T-helper 1 cell treated with Interleukin-12 subunit alpha and Interleukin-12 subunit beta and Interleukin-4 antibody, amounts not matched to agents 30 ng/mL and 1 ng/mL, for 36 hours (primary cell): ENCODE data around the gene MSANTD1. TPM values are rescaled to one million over a fixed set of nuclear protein-coding genes. Genes with fewer than 3 reads are reported as not detected.

Experiments
- intact Hi-C: fragments of 100-400 bp; cut with micrococcal nuclease; formaldehyde crosslinking; loops from one replicate; pipeline ENCODE4 v1.15.1; 2024
- total RNA-seq: library from RNA; stranded (reverse); gene quantifications from 2 replicates; pipeline ENCODE4 v1.2.3, GENCODE V29; 2022

MSANTD1 gene
- total RNA-seq, 1 donor from 2014 or later: 2.2 TPM

- intact Hi-C loops: no loop called here
Observed at GRCh38 chr4:3286335-3287175, 37.6 kb downstream of the MSANTD1 start.

DNA sequence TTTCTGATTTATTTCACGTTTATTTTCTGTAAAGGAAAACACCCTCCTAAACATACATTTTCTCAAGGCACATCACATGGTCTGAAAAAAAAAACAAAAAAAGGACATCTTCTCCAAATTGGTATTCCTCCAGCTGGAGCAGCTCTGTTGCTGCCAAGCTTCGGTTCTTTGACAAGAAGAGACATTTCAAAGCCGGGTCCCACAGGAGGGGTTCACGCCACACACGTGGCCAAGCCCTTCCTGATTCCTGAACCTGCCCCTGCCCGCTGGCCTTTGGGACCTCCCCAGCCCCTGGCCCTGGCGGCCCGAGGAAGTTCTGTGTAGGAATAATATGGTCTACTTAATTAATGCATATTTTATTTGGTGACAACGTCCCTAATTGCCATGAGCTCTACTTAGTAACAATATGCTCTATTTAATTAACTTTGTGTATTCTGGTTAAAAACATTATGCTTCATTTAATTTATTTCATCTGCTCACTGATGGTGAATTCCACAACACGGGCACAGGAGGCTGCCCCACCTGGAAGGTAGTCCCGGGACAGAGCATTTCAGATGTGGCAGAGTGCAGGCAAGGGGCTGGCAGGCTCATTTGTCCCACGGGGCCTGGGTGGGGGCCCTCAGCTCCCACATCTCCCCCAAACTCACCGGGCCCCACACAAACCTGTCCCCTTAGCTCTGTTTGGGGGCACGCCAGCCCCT is 38.5 kb downstream of the MSANTD1 start:
- intact Hi-C loops: no loop called here

DNA sequence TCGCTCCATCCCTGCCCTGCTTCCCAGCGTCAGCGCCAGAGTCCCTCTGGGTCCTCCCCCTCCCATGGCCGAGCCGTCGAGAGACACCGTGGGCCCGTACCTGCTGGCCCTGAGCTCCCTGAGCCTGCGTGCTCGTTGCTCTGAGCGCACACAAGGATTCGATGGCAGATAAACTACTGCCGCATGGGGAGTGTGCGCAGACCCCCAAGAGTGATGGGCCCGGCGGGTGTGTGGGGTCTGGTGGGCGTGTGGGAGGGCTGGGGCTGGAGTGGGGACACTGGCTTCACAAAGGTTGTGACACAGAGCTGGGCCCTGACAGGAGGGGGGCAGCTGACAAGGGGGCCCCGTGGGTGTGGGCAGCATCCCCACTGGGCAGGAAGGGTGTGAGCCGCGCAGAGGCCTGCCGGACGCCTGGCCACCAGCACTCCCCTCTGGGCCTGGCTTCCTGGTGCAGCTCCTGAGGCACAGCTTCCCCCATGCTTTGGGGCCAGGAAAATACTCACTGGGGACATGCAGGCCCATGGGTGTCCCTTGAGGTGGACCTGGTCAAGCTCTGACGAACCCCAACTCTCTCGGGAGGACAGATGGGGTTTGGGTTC is 39.1 kb downstream of the MSANTD1 start:
- intact Hi-C loops: no loop called here

- intact Hi-C loops: no loop called here
Observed at GRCh38 chr4:3288571-3289094, 39.7 kb downstream of the MSANTD1 start.

GRCh38 chr4:3290476-3290875 is 41.5 kb downstream of the MSANTD1 start:
- intact Hi-C loops: loop anchor here (10.0 kb wide), 1 partner anchor 186 kb away; no protein-coding TSS in a partner anchor

- intact Hi-C loops: loop anchor here (10.0 kb wide), 1 partner anchor 186 kb away; no protein-coding TSS in a partner anchor
Observed at GRCh38 chr4:3290889-3291321, 41.9 kb downstream of the MSANTD1 start.

DNA sequence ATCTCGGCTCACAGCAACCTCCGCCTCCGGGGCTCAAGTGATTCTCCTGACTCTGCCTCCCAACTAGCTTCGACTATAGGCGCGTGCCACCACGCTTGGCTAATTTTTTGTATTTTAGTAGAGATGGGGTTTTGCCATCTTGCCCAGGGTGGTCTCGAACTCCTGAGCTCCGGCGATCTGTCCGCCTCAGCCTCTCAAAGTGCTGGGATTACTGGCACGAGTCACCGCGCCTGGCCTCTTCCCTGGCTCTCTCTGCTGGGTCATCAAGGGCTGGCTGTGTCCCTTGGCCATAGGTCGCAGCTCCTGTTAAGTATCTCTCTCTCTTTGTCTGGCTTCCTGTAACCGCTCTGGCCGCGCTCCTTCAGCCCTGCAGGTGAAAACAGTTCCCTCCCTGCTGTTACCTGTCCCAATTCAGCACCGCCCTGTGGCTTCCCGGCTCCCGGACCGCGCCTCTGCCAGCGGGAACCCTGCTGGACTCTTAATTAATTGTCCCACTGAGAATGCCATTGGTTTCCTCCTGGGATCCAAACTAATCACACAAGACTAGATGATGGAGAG is 42.5 kb downstream of the MSANTD1 start:
- intact Hi-C loops: loop anchor here (10.0 kb wide), 1 partner anchor 187 kb away; no protein-coding TSS in a partner anchor

GRCh38 chr4:3291969-3292570 is 43.1 kb downstream of the MSANTD1 start:
- intact Hi-C loops: loop anchor here (1.0 to 10.0 kb wide), 6 partner anchors 10 to 535 kb away; partner anchors contain the start of genes HTT, HTT-AS and TNIP2

GRCh38 chr4:3292571-3293400 is 43.8 kb downstream of the MSANTD1 start, which contains the start of gene RGS12:
TSS of gene RGS12 (plus strand) at chr4:3293021. CDS start at chr4:3316171, 23,150 bp downstream.
- intact Hi-C loops: loop anchor here (1.0 to 10.0 kb wide), 6 partner anchors 10 to 536 kb away; partner anchors contain the start of genes HTT, HTT-AS and TNIP2

DNA sequence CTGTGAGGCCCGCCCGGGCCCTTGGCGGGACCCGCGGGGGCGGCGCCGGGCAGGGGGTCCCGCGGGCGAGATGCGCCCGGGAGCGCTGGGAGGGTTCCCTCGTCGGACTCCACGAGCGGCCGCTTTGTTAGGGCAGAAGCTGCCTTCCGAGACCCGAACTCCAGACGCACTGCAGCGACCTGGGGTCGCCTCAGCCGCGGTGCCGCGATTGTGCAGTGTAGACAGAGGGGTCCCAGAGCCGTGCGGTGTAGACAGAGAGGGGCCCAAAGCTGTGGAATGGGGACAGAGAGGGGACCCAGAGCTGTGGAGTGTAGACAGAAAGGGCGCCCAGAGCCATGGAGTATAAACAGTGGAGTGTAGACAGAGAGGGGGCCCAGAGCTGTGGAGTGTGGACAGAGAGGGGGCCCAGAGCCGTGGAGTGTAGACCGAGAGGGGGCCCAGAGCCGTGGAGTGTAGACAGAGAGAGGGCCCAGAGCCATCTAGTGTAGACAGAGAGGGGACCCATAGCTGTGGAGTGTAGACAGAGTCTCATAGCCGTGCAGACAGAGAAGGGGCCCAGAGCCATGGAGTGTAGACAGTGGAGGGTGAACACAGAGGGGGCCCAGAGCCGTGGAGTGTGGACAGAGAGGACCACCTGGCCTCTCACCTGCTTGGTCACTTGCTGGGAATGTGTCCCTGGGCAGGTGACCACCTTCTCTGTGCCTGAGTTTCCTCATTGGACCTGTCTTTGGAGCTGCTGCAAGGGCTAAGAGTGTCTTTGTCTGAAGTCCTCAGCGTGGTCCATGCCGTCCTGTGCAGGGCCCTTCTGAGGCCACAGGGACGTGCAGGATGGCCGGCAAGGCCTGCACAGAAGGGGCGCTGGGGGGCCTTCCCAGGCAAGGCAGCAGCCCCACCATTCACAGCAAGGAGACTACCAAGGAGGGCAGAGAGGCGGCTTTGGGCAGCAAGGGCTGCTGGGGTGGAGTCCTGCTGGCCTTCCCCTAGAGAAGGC is 44.7 kb downstream of the MSANTD1 start:
- intact Hi-C loops: loop anchor here (2.0 to 10.0 kb wide), 4 partner anchors 101 to 537 kb away; partner anchors contain the start of genes HTT, HTT-AS and TNIP2

- intact Hi-C loops: loop anchor here (10.0 kb wide), 1 partner anchor 190 kb away; no protein-coding TSS in a partner anchor
Observed at GRCh38 chr4:3294401-3295241, 45.7 kb downstream of the MSANTD1 start.

- intact Hi-C loops: loop anchor here (10.0 kb wide), 1 partner anchor 191 kb away; no protein-coding TSS in a partner anchor
Observed at GRCh38 chr4:3295837-3296624, 47.1 kb downstream of the MSANTD1 start.

- intact Hi-C loops: loop anchor here (10.0 kb wide), 1 partner anchor 192 kb away; no protein-coding TSS in a partner anchor
Observed at GRCh38 chr4:3296651-3297050, 47.7 kb downstream of the MSANTD1 start.

DNA sequence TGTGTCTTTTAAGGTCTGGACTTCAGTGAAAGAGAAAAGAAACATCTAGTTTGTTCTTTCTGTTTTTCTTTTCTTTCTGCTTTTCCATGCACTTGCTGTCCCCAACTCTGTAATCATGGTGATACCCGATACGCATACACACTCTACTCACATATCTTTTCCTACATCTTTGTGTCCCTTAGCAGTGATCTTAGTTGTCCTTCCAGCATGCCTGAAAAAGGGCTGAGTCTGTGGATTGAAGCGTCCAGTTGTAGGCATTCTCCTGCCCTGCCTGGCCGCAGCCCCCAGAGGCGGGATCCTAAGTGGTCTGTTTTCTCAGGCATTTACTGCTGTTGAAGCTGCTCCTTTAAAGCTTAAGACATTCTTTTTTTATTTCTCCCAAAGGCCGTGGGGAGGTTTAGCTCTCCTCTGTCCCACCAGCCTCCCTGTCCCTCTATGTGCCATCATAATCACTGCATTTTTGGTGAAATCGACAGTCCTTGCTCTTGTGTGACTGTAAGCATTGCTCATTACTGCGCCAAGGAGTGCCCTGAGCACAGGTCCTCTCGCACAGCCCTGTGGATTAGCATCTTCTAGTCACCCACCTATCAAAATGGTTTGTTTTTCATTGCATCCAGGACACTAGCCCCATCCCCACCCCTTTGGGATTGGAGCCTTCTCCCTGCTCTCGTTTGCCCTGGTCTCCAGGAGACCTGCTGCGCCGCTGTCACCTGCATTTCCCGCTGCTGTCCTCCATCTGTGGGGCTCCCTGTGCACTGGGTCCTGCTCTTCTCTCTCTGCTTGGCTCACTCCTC is 48.3 kb downstream of the MSANTD1 start:
- intact Hi-C loops: loop anchor here (10.0 kb wide), 1 partner anchor 192 kb away; no protein-coding TSS in a partner anchor
